Measurements from ENCODE around the gene EFTUD2. TPM values are rescaled to one million over a fixed set of nuclear protein-coding genes. Genes with fewer than 3 reads are reported as not detected.

Gene EFTUD2
- total and polyA plus RNA-seq, 2 of the 13 experiments (the other 11 are each of a cell fraction or from before 2014, with no cell fraction given) = 111 to 137 TPM

- TF ChIP-seq ZSCAN29 (CRISPR knock-in tag; conservative IDR thresholded peaks at IDR 0.05) (no peak), CEBPB (IDR thresholded peaks at IDR 0.05; ENCODE audit: borderline replicate concordance, low read depth, low read length) (peak; percentile 93), ZNF121 (CRISPR knock-in tag; IDR thresholded peaks at IDR 0.05) (no peak), SKI (IDR thresholded peaks at IDR 0.05; ENCODE audit: partially characterized antibody) (peak; percentile 41), RBM22 (optimal IDR thresholded peaks at IDR 0.05; ENCODE audit: low read length) (no peak), ZNF281 (CRISPR knock-in tag; IDR thresholded peaks at IDR 0.05; ENCODE audit: borderline replicate concordance) (no peak), DMAP1 (CRISPR knock-in tag; IDR thresholded peaks at IDR 0.05) (no peak), CREB1 (IDR thresholded peaks at IDR 0.05) (no peak), CREB1 (CRISPR knock-in tag; IDR thresholded peaks at IDR 0.05) (no peak), ZNF335 (CRISPR knock-in tag; IDR thresholded peaks at IDR 0.05) (peak; percentile 94), RFXAP (CRISPR knock-in tag; IDR thresholded peaks at IDR 0.05; ENCODE audit: borderline replicate concordance) (no peak), ARNTL (CRISPR knock-in tag; IDR thresholded peaks at IDR 0.05) (no peak), ZMYM4 (CRISPR knock-in tag; IDR thresholded peaks at IDR 0.05) (no peak; the same call in 1 of the 2 replicates), ZBTB25 (CRISPR knock-in tag; IDR thresholded peaks at IDR 0.05) (no peak), ZNF605 (CRISPR knock-in tag; IDR thresholded peaks at IDR 0.05) (no peak), HES4 (CRISPR knock-in tag; IDR thresholded peaks at IDR 0.05; ENCODE audit: borderline replicate concordance) (no peak), THAP9 (CRISPR knock-in tag; IDR thresholded peaks at IDR 0.05; ENCODE audit: borderline replicate concordance) (no peak), HNRNPH1 (optimal IDR thresholded peaks at IDR 0.05; ENCODE audit: low read depth, low read length) (no peak), ZUFSP (CRISPR knock-in tag; IDR thresholded peaks at IDR 0.05; ENCODE audit: borderline replicate concordance) (no peak), EEA1 (CRISPR knock-in tag; IDR thresholded peaks at IDR 0.05; ENCODE audit: borderline replicate concordance) (no peak), SP5 (CRISPR knock-in tag; IDR thresholded peaks at IDR 0.05; ENCODE audit: borderline replicate concordance, low read depth) (no peak), MTA3 (CRISPR knock-in tag; IDR thresholded peaks at IDR 0.05) (no peak), RELA (CRISPR knock-in tag; IDR thresholded peaks at IDR 0.05) (no peak)
Observed at GRCh38 chr17:44889003-44889402, 10.2 kb downstream of the EFTUD2 start (continued).
